Body of pancreas (tissue), 4 donors: ENCODE results near the gene SPOP.

Source experiments
- CTCF ChIP-seq, 7 experiments: fragments of 450-650 bp in 4 of 7; fragments of 200-600 bp in 3 of 7; sonication (generic) in 3 of 7; IDR thresholded peaks; one replicate each; pipeline ENCODE4 v1.5.1; 2016 to 2019; ENCODE audit warnings: antibody characterized with exemption in 7 of 7
- POLR2A ChIP-seq, 3 donors: fragments of 450-650 bp; IDR thresholded peaks; one replicate each; pipeline ENCODE4 v1.6.1; 2016; ENCODE audit warnings: antibody characterized with exemption in 3 of 3, mild to moderate bottlenecking in 2 of 3

- no peak for TF ChIP-seq CTCF (IDR thresholded peaks at IDR 0.05)
- TF ChIP-seq POLR2A (IDR thresholded peaks at IDR 0.05) = no peak
Observed at GRCh38 chr17:49616601-49617131, 61.2 kb downstream of the SPOP start.
